Duodenal mucosa (tissue), 2 donors: Measurements from ENCODE around the gene PFAS.

Source experiments
- H3K27ac ChIP-seq: one replicate; pipeline ENCODE4 v1.7.0; 2013; ENCODE audit warnings: low read depth, low read length
- H3K27me3 ChIP-seq, 2 donors: one replicate each; pipeline ENCODE4 v1.7.0; 2013; ENCODE audit warnings: low read length in 2 of 2, control low read depth in 1 of 2; ENCODE audit not compliant: insufficient read depth in 2 of 2, control insufficient read depth in 1 of 2
- H3K36me3 ChIP-seq, 2 donors: one replicate each; pipeline ENCODE4 v1.7.0; 2013; ENCODE audit warnings: low read length in 2 of 2, control low read depth in 1 of 2; ENCODE audit not compliant: insufficient read depth in 2 of 2, control insufficient read depth in 1 of 2
- H3K4me1 ChIP-seq, 2 donors: one replicate each; pipeline ENCODE4 v1.7.0; 2013; ENCODE audit warnings: low read length in 2 of 2, control low read depth in 1 of 2; ENCODE audit not compliant: insufficient read depth in 2 of 2, control insufficient read depth in 1 of 2
- H3K4me3 ChIP-seq, 2 donors: one replicate each; pipeline ENCODE4 v1.7.0; 2013; ENCODE audit warnings: low read length in 2 of 2, low read depth in 1 of 2
- H3K9ac ChIP-seq, 2 donors: one replicate each; pipeline ENCODE4 v1.7.0; 2013; ENCODE audit warnings: low read length in 2 of 2, low read depth in 1 of 2
- H3K9me3 ChIP-seq, 2 donors: one replicate each; pipeline ENCODE4 v1.7.0; 2013; ENCODE audit warnings: low read length in 2 of 2, control low read depth in 1 of 2; ENCODE audit not compliant: control insufficient read depth in 1 of 2

Gene PFAS

DNA sequence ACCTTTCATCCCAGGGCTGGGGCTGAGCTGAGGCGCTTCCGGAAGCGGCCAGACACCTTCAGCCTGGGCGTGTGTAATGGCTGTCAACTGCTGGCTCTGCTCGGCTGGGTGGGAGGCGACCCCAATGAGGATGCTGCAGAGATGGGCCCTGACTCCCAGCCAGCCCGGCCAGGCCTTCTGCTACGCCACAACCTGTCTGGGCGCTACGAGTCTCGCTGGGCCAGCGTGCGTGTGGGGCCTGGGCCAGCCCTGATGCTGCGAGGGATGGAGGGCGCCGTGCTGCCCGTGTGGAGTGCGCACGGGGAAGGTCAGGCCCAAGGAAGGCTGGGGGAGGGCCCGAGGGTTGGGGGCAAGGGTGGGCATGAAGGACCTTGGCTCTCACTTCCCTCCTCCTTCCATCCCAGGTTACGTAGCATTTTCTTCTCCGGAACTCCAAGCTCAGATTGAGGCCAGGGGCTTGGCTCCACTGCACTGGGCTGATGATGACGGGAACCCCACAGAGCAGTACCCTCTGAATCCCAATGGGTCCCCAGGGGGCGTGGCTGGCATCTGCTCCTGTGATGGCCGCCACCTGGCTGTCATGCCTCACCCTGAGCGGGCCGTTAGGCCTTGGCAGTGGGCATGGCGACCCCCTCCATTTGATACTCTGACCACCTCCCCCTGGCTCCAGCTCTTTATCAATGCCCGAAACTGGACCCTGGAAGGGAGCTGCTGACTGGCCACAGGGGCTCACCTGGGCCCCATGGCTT is 19.6 kb downstream of the PFAS start:
- Histone ChIP-seq H3K27me3 (no peaks in the 10 kb centered on the region), H3K27ac (no peak overlapping the region), H3K4me1 (peaks cover 0 to 3% of the 10 kb centered on the region in 2 donors), H3K4me3 (no peak overlapping the region), H3K36me3 (peaks cover 12 to 42% of the 10 kb centered on the region in 2 donors), H3K9ac (no peak overlapping the region), H3K9me3 (no peaks in the 10 kb centered on the region)

DNA sequence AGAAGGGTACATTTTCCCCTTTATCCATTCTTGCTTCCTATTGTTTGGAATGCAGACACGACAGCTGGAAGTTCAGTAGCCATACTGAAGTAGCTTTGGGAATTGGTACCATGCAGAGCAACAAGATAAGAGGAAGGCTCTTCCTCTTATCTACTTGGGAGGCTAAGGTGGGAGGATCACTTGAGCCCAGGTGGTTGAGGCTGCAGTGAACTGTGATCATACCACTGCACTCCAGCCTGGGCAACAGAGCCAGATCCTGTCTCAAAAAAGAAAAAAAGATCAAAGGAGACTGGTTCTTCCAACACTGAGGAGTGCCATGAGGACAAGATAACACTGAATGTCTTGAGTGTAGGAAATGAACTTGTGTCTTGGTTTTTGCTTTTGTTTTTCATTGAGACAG is 23.3 kb downstream of the PFAS start:
- Histone ChIP-seq H3K27ac (no peak overlapping the region), H3K9ac (no peak overlapping the region), H3K36me3 (peaks cover 0 to 11% of the 10 kb centered on the region in 2 donors), H3K9me3 (no peaks in the 10 kb centered on the region), H3K4me1 (peaks cover 3 to 6% of the 10 kb centered on the region in 2 donors), H3K27me3 (no peaks in the 10 kb centered on the region), H3K4me3 (no peak overlapping the region)

DNA sequence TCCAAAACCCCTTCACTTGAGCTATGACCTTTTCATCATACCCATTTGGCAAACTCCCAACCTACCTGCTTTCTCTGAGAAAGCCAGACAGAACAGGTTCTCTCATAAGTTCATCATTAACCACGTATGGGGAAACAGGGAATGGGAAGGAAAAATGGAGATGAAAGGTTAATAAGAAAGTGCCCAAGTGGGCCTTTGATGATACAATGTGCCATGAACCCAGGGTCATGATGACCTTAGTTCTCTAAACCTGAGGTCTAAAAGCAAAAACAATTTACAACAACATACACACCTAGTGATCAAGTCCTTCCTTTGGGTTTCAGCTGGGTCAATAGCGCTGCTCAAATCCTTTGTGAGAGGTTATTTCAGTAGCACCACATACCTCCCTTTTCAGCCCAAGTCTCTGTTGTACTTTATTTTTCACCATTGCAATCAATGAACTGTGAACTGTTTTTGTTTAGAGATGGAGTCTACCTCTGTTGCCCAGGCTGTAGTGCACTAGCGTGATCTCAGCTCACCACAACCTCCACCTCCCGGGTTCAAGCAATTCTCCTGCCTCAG is 24.9 kb downstream of the PFAS start:
- Histone ChIP-seq H3K4me3 (no peak overlapping the region), H3K9me3 (no peaks in the 10 kb centered on the region), H3K27me3 (no peaks in the 10 kb centered on the region), H3K27ac (no peak overlapping the region), H3K9ac (no peak overlapping the region), H3K4me1 (peaks cover 3 to 6% of the 10 kb centered on the region in 2 donors), H3K36me3 (peaks cover 0 to 4% of the 10 kb centered on the region in 2 donors)

- Histone ChIP-seq H3K27ac (no peak overlapping the region), H3K36me3 (no peaks in the 10 kb centered on the region), H3K27me3 (no peaks in the 10 kb centered on the region), H3K9me3 (no peaks in the 10 kb centered on the region), H3K9ac (no peak overlapping the region), H3K4me1 (peaks cover 3 to 6% of the 10 kb centered on the region in 2 donors), H3K4me3 (no peak overlapping the region)
Observed at GRCh38 chr17:8274816-8275215, 25.7 kb downstream of the PFAS start.

DNA sequence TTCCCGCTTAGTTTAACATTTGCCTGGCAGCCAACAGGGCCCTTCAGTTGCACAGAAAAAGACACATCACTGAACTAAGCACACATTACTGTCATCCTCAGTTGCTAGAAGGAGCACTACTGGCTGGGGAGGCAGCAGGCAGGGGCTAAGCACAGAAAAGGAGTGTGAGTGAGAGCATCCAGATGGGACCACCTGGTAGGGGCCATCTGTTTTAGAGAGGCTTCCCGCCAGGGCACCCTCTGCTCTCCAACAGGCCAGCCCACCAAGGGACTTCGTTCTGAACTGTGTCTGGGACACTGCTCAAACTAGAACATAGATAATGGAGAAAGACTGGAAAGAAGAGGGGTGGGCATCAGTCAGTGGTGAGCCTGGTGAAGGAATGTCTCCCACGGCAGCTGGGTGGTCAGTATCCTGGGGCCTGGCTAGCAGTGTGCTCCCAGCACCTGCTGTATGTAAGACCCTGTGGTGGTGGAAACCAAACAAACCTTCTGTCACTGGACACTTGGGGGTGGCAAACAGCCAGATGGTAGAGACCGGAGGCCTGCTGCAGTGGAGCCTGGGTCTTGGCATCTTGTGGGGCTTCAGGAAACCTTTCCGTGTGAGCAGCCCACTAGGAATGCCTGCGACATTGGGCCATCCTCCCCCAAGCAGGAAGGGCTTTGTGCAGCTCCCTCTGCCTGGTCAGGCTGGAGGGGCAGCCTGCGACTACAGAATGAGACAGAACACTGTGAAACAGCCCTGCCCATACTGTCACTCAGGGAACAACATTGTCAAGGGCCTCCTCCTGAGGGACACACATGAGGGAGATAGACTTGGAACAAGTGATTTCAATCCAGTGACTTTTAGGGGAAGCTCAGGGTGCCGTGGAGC is 26.6 kb downstream of the PFAS start:
- H3K27me3 ChIP-seq = no peaks in the 10 kb centered on the region
- no peak overlapping the region for H3K9ac ChIP-seq
- no peak overlapping the region for H3K27ac ChIP-seq
- peaks cover 3 to 6% of the 10 kb centered on the region in 2 donors for H3K4me1 ChIP-seq
- no peak overlapping the region for H3K4me3 ChIP-seq
- H3K36me3 ChIP-seq = no peaks in the 10 kb centered on the region
- no peaks in the 10 kb centered on the region for H3K9me3 ChIP-seq

DNA sequence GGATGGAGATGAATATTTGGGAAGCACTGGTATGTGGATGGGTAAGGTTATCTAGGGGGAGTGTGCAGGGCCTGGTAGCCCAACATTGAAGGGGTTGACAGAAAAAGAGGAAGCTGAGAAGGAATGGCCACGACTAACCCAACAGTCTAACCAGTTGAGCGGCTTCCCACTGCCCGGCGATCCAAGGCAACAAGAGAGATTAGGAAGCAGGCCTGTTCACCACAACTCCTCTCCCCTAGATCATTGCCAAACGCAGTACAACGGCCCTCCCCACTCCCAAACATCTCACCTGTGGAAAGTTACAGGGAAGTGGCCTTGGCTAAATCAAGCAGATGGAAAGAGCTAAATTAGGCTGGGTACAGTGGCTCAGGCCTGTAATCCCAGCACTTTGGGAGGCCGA is 28.2 kb downstream of the PFAS start:
- Histone ChIP-seq H3K27me3 (no peaks in the 10 kb centered on the region), H3K4me3 (no peak overlapping the region), H3K9me3 (no peaks in the 10 kb centered on the region), H3K27ac (no peak overlapping the region), H3K4me1 (peaks cover 3 to 6% of the 10 kb centered on the region in 2 donors), H3K9ac (no peak overlapping the region), H3K36me3 (no peaks in the 10 kb centered on the region)

DNA sequence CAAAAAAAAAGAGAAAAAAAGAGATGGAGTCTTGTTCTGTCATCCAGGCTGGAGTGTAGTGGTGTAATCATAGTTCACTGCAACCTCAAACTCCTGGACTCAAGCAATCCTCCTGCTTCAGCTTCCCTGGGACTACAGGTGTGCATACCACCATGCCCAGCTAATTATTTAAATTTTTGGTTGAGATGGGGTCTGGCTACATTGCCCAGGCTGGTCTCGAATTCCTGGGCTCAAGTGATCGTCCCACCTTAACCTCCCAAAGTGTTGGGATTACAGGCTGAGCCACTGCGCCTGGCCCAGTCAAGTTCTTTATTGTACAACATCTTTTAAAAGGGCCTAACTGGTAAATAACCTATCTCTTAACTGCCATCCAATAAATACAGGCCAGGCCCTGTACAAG is 33.3 kb downstream of the PFAS start:
- H3K9ac ChIP-seq = no peak overlapping the region
- no peaks in the 10 kb centered on the region for H3K27me3 ChIP-seq
- no peak overlapping the region for H3K27ac ChIP-seq
- H3K4me1 ChIP-seq = peaks cover 10 to 12% of the 10 kb centered on the region in 2 donors
- no peaks in the 10 kb centered on the region for H3K36me3 ChIP-seq
- H3K4me3 ChIP-seq = no peak overlapping the region
- H3K9me3 ChIP-seq = no peaks in the 10 kb centered on the region

DNA sequence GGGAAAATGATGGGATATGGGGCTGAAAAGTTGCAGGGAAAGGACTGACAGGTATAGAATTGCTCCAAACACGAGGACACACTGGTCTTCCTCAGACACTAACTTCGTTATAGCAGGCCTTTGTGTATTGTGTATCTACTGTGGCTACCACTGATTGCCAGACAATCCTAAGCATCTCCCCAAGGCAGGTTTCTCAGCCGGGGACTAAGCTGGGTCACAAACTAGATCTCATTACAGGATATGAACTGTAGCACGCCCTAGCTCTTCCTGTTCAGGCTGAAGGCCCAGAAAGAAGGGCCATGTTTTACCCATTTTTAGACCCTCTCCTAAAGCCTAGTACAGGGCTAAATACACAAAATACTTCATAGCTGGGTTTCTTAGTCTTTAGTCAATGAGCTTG is 34.3 kb downstream of the PFAS start:
- H3K4me1 ChIP-seq = peaks cover 16 to 18% of the 10 kb centered on the region in 2 donors
- H3K27ac ChIP-seq = no peak overlapping the region
- H3K9me3 ChIP-seq = no peaks in the 10 kb centered on the region
- no peaks in the 10 kb centered on the region for H3K27me3 ChIP-seq
- H3K4me3 ChIP-seq = no peak overlapping the region
- H3K36me3 ChIP-seq = no peaks in the 10 kb centered on the region
- H3K9ac ChIP-seq = no peak overlapping the region

- Histone ChIP-seq H3K9me3 (no peaks in the 10 kb centered on the region), H3K36me3 (no peaks in the 10 kb centered on the region), H3K9ac (no peak overlapping the region), H3K4me1 (peaks cover 17 to 21% of the 10 kb centered on the region in 2 donors), H3K27me3 (no peaks in the 10 kb centered on the region), H3K27ac (no peak overlapping the region), H3K4me3 (no peak overlapping the region)
Observed at GRCh38 chr17:8284126-8284525, 35.0 kb downstream of the PFAS start.
